B cell (primary cell): ENCODE measurements around the gene PRMT5. TPM values are rescaled to one million over a fixed set of nuclear protein-coding genes. Genes with fewer than 3 reads are reported as not detected.

Experiments used
- ATAC-seq: fragments of 200-7000 bp; cut with Tn5 transposase; one replicate; pipeline ENCODE4 v1.10.0; 2021; ENCODE audit warnings: low read depth, mild to moderate bottlenecking, moderate number of reproducible peaks, moderate library complexity
- CTCF ChIA-PET: fragments of 350-600 bp; sonication (Branson Sonifier 250); formaldehyde crosslinking; loops from one replicate; lab custom pipeline; 2021; ENCODE audit warnings: antibody characterized with exemption, inconsistent platforms; lab: Charles Lee
- POLR2A ChIA-PET: fragments of 350-600 bp; sonication (Branson Sonifier 250); formaldehyde crosslinking; loops from one replicate; lab custom pipeline; 2021; ENCODE audit warnings: antibody characterized with exemption; lab: Charles Lee
- DNase-seq: peaks from one replicate; pipeline ENCODE4 v3.0.0; 2013
- H2AFZ ChIP-seq: 2 replicates; pipeline ENCODE4 v1.6.1; 2012; ENCODE audit warnings: mild to moderate bottlenecking, low read depth, low read length; ENCODE audit not compliant: insufficient read depth, poor library complexity, severe bottlenecking
- H3K27ac ChIP-seq, 2 donors: 1 replicate in 1 of 2; 2 replicates in 1 of 2; pipeline ENCODE4 v1.5.1; 2012 to 2013; ENCODE audit warnings: low read length in 2 of 2, mild to moderate bottlenecking in 2 of 2, moderate library complexity in 1 of 2
- H3K27me3 ChIP-seq, 4 experiments: fragments of 200-600 bp in 1 of 4; sonication (generic) in 1 of 4; replicated peaks in 1 of 4; 1 replicate in 2 of 4; 2 replicates in 2 of 4; pipeline versions ENCODE4 v1.6.1 to v1.7.0; 2013 to 2016; ENCODE audit warnings: low read length in 3 of 4, mild to moderate bottlenecking in 2 of 4, mixed read lengths in 1 of 4, moderate library complexity in 1 of 4; ENCODE audit not compliant: insufficient read depth in 4 of 4, control insufficient read depth in 3 of 4; ENCODE audit errors: control extremely low read depth in 1 of 4
- H3K36me3 ChIP-seq, 2 experiments: replicated peaks in 1 of 2; 1 replicate in 1 of 2; 2 replicates in 1 of 2; pipeline versions ENCODE4 v1.6.1 to v1.7.1; 2013; ENCODE audit warnings: low read length in 1 of 2; ENCODE audit not compliant: insufficient read depth in 2 of 2, control insufficient read depth in 1 of 2; ENCODE audit errors: control extremely low read depth in 1 of 2, extremely low read depth in 1 of 2
- H3K4me1 ChIP-seq, 2 donors: fragments of 200-600 bp in 1 of 2; sonication (generic) in 1 of 2; 1 replicate in 1 of 2; 2 replicates in 1 of 2; pipeline versions ENCODE4 v1.5.1 to v1.6.1; 2013 to 2017; ENCODE audit warnings: low read length in 2 of 2; ENCODE audit not compliant: control insufficient read depth in 2 of 2, insufficient read depth in 2 of 2
- H3K4me2 ChIP-seq: replicated peaks from 2 replicates; pipeline ENCODE3; 2012; ENCODE audit warnings: mild to moderate bottlenecking, low read depth, low read length; ENCODE audit not compliant: poor library complexity, severe bottlenecking
- H3K4me3 ChIP-seq, 5 experiments: fragments of 200-600 bp in 1 of 5; sonication (generic) in 1 of 5; 1 replicate in 3 of 5; 2 replicates in 2 of 5; pipeline versions ENCODE4 v1.5.1 to v1.7.0; 2011 to 2016; ENCODE audit warnings: low read length in 4 of 5, mild to moderate bottlenecking in 4 of 5, low read depth in 2 of 5, control low read depth in 1 of 5, moderate library complexity in 1 of 5; ENCODE audit not compliant: insufficient read depth in 1 of 5; ENCODE audit errors: control extremely low read depth in 1 of 5, extremely low read depth in 1 of 5
- H3K79me2 ChIP-seq: fragments of 200-600 bp; sonication (generic); one replicate; pipeline ENCODE4 v1.6.0; 2016; ENCODE audit warnings: low read length; ENCODE audit not compliant: control insufficient read depth, insufficient read depth
- H3K9ac ChIP-seq: fragments of 200-600 bp; sonication (generic); 2 replicates; pipeline ENCODE4 v1.6.1; 2017; ENCODE audit warnings: mild to moderate bottlenecking, low read length, moderate library complexity
- H3K9me3 ChIP-seq, 3 donors: one replicate each; pipeline versions ENCODE4 v1.6.1 to v1.7.1; 2013; ENCODE audit warnings: low read length in 2 of 3; ENCODE audit not compliant: control insufficient read depth in 2 of 3, insufficient read depth in 1 of 3; ENCODE audit errors: control extremely low read depth in 1 of 3
- H4K20me1 ChIP-seq: 2 replicates; pipeline ENCODE4 v1.6.0; 2012; ENCODE audit warnings: mild to moderate bottlenecking, low read length; ENCODE audit not compliant: insufficient read depth, control insufficient read depth, poor library complexity, severe bottlenecking
- H3K27ac Mint-ChIP-seq: one replicate; pipeline ENCODE4 v1.8.0; 2021; ENCODE audit warnings: mixed read lengths
- H3K27me3 Mint-ChIP-seq: one replicate; pipeline ENCODE4 v1.8.0; 2021; ENCODE audit warnings: mixed read lengths
- H3K4me1 Mint-ChIP-seq: one replicate; pipeline ENCODE4 v1.8.0; 2021; ENCODE audit warnings: mixed read lengths
- H3K4me3 Mint-ChIP-seq: one replicate; pipeline ENCODE4 v1.8.0; 2021; ENCODE audit warnings: mixed read lengths
- H3K9me3 Mint-ChIP-seq: one replicate; pipeline ENCODE4 v1.8.0; 2022; ENCODE audit warnings: mixed read lengths; ENCODE audit not compliant: insufficient read depth
- CTCF ChIP-seq: fragments of 200-600 bp; IDR thresholded peaks from one replicate; pipeline ENCODE4 v1.8.0; 2022; ENCODE audit warnings: antibody characterized with exemption, mild to moderate bottlenecking
- EZH2 ChIP-seq: IDR thresholded peaks from 2 replicates; pipeline ENCODE4 v1.6.1; 2012; ENCODE audit warnings: borderline replicate concordance, low read depth, mild to moderate bottlenecking, moderate library complexity, low read length; ENCODE audit not compliant: insufficient read depth, poor library complexity, severe bottlenecking
- WGBS: methylation state at CpG from one replicate; pipeline ENCODE4 v1.1.5; 2013; ENCODE audit warnings: missing lambda C conversion rate; ENCODE audit not compliant: insufficient coverage; 5-methylcytosine and 5-hydroxymethylcytosine counted together
- intact Hi-C: fragments of 100-400 bp; cut with micrococcal nuclease; formaldehyde crosslinking; loops from one replicate; pipeline ENCODE4 v1.10.0; 2022
- polyA plus RNA-seq: library from polyadenylated mRNA; depleted of rRNA; stranded (reverse); fragments of >200 nt; gene quantifications from 2 replicates; pipeline ENCODE4 v1.2.3, GENCODE V29; 2012
- total RNA-seq, 2 donors: library from RNA; stranded (reverse); fragments of 120-200 nt in 1 of 2; gene quantifications; 1 replicate in 1 of 2; 2 replicates in 1 of 2; pipeline versions ENCODE4 v1.2.3 to v1.2.4, GENCODE V29; 2013 to 2022

The PRMT5 gene
- total and polyA plus RNA-seq, 2 donors (not counting 1 experiment from before 2014, with no cell fraction given): 38.8 to 50.4 TPM

GRCh38 chr14:22945642-22946041 is 16.5 kb upstream of the PRMT5 start:
- no peak for DNase-seq
- Histone ChIP-seq H3K9me3 (no peaks in the 10 kb centered on the region), H3K79me2 (no peaks in the 10 kb centered on the region), H4K20me1 (no peaks in the 10 kb centered on the region), H3K9ac (no peak overlapping the region), H3K36me3 (peaks cover 10 to 27% of the 10 kb centered on the region in 2 experiments), H3K4me3 (no peak overlapping the region), H3K4me2 (no peak overlapping the region), H2AFZ (no peak overlapping the region), H3K27me3 (no peaks in the 10 kb centered on the region), H3K4me1 (no peaks in the 10 kb centered on the region), H3K27ac (no peak overlapping the region)
- H3K27ac Mint-ChIP-seq: no peak overlapping the region
- intact Hi-C loops: no loop called here
- WGBS: 92% methylated on average over 3 of the region's 3 CpGs
- TF ChIP-seq CTCF (no peak), EZH2 (no peak)
- no peaks in the 10 kb centered on the region for H3K27me3 Mint-ChIP-seq
- no peak for ATAC-seq
- no peaks in the 10 kb centered on the region for H3K4me1 Mint-ChIP-seq
- no peaks in the 10 kb centered on the region for H3K9me3 Mint-ChIP-seq
- CTCF ChIA-PET: interaction anchor here (0.8 to 1.0 kb wide), 3 partner anchors 17 to 322 kb away, joined by 3 read pairs; partner anchors contain the start of gene CDH24
- POLR2A ChIA-PET: interaction anchor here (0.8 to 0.9 kb wide), 2 partner anchors 16 to 36 kb away, joined by 3 to 4 read pairs; no protein-coding TSS in a partner anchor
- H3K4me3 Mint-ChIP-seq: no peak overlapping the region

- ChIA-PET POLR2A (interaction anchor here (0.6 kb wide), 1 partner anchor 9 kb away, joined by 3 read pairs; no protein-coding TSS in a partner anchor), CTCF (interaction anchor here (0.7 to 1.0 kb wide), 3 partner anchors 10 to 68 kb away, joined by 3 read pairs; no protein-coding TSS in a partner anchor)
- Histone ChIP-seq H3K9me3 (no peaks in the 10 kb centered on the region), H3K9ac (no peak overlapping the region), H3K27ac (no peak overlapping the region), H3K4me2 (no peak overlapping the region), H3K79me2 (no peaks in the 10 kb centered on the region), H3K36me3 (peaks cover 0 to 3% of the 10 kb centered on the region in 2 experiments), H3K4me3 (no peak overlapping the region), H2AFZ (no peak overlapping the region), H3K27me3 (no peaks in the 10 kb centered on the region), H3K4me1 (no peaks in the 10 kb centered on the region), H4K20me1 (no peaks in the 10 kb centered on the region)
- no CpG with 5 or more reads among the region's 4 CpGs for WGBS
- ATAC-seq: no peak
- TF ChIP-seq EZH2 (no peak), CTCF (no peak)
- Mint-ChIP-seq H3K27me3 (no peaks in the 10 kb centered on the region), H3K27ac (no peak overlapping the region), H3K4me3 (no peak overlapping the region), H3K9me3 (no peaks in the 10 kb centered on the region), H3K4me1 (no peaks in the 10 kb centered on the region)
- intact Hi-C loops: no loop called here
- no peak for DNase-seq
Measured at GRCh38 chr14:22939684-22940083, 10.5 kb upstream of the PRMT5 start.
